ENCODE measurements around the gene PLD4. TPM values are rescaled to one million over a fixed set of nuclear protein-coding genes. Genes with fewer than 3 reads are reported as not detected.

PLD4 gene
- total and polyA plus RNA-seq, 2 of the 8 experiments (the other 6 are each of a cell fraction or from before 2014, with no cell fraction given): 0.05 TPM; not detected in 1

DNA sequence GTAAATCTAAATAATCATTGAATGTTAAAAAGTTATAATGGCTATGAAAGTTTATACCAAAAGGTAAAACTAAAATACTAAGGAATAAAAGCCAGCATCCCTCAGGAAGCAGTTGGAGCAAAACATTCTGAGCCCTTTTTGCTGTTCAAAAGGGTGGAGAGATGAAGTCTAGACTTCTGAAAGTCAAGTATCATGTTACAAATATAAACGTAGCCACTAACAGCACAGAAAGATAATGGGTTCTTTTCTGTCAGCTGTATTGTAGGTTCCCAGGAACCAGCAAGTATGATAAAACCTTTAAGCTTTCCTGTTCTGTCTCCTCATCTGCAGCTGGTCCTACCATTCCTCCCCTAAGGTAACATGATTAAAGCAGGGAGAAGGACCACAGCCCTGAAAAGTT is 16.4 kb upstream of the PLD4 start:
- Histone ChIP-seq H3K79me1 (ENCODE audit: low read depth, low read length) (no peaks in the 10 kb centered on the region), H3K4me2 (ENCODE audit: insufficient read depth in 1 of 2, low read depth in 2 of 2, low read length in 2 of 2) (no peak overlapping the region), H3K79me2 (ENCODE audit: control insufficient read depth in 1 of 2, insufficient read depth in 2 of 2, low read length in 2 of 2) (no peaks in the 10 kb centered on the region), H3K4me1 (replicated peaks in 1 of 4; ENCODE audit: control insufficient read depth in 3 of 4, insufficient read depth in 4 of 4, low read length in 3 of 4) (no peaks in the 10 kb centered on the region), H3K56ac (replicated peaks; ENCODE audit: insufficient read length, low read depth, low read length) (no peak overlapping the region), H3K23ac (ENCODE audit: insufficient read length) (no peak overlapping the region), H3K4ac (replicated peaks; ENCODE audit: insufficient read length, low read depth, low read length) (no peak overlapping the region), H2BK12ac (ENCODE audit: low read depth, low read length) (no peak overlapping the region), H2BK20ac (ENCODE audit: low read length) (no peak overlapping the region), H2BK15ac (ENCODE audit: low read length) (no peak overlapping the region), H2AK5ac (ENCODE audit: low read depth, low read length) (no peak overlapping the region), H2BK5ac (ENCODE audit: low read depth, low read length) (no peak overlapping the region), H3K9ac (replicated peaks in 1 of 4; ENCODE audit: extremely low read depth in 1 of 4, low read depth in 3 of 4, low read length in 3 of 4) (no peak overlapping the region), H4K20me1 (replicated peaks in 1 of 2; ENCODE audit: control insufficient read depth in 1 of 2, insufficient read depth in 2 of 2, low read length in 2 of 2) (no peaks in the 10 kb centered on the region), H4K91ac (replicated peaks; ENCODE audit: insufficient read length, low read length) (no peak overlapping the region), H3K18ac (ENCODE audit: extremely low read depth, low read length) (no peak overlapping the region), H3K9me3 (ENCODE audit: insufficient read depth in 2 of 2, low read depth in 1 of 2, low read length in 1 of 2) (peaks cover 3 to 6% of the 10 kb centered on the region in 2 experiments; a peak in 2 of 4 replicates), H3K36me3 (ENCODE audit: control insufficient read depth in 2 of 4, insufficient read depth in 4 of 4, low read length in 3 of 4) (no peaks in the 10 kb centered on the region), H3K27ac (ENCODE audit: low read depth, low read length) (no peak overlapping the region), H2AFZ (ENCODE audit: low read length) (no peak overlapping the region), H2BK120ac (replicated peaks; ENCODE audit: low read depth, low read length) (no peak overlapping the region), H3K4me3 (ENCODE audit: extremely low read depth in 1 of 4, insufficient read depth in 2 of 4, low read depth in 3 of 4, low read length in 4 of 4) (no peak overlapping the region), H3K27me3 (replicated peaks in 1 of 4; ENCODE audit: control insufficient read depth in 3 of 4, extremely low read depth in 1 of 4, insufficient read depth in 3 of 4, low read length in 3 of 4) (peaks cover 0 to 3% (median 1%) of the 10 kb centered on the region in 4 experiments; a peak in 2 of 7 replicates), H4K8ac (ENCODE audit: extremely low read depth, insufficient read depth, low read length) (no peak overlapping the region), H3K23me2 (ENCODE audit: low read depth, low read length) (no peaks in the 10 kb centered on the region), H4K5ac (ENCODE audit: insufficient read length, low read depth, low read length) (no peak overlapping the region), H3K14ac (ENCODE audit: insufficient read length) (no peak overlapping the region)
- WGBS, 2 experiments (ENCODE audit: extremely low coverage in 1 of 2, insufficient coverage in 1 of 2, insufficient read length in 1 of 2, insufficient replicate concordance in 2 of 2, low coverage in 1 of 2, low lambda C conversion rate in 2 of 2, missing lambda C conversion rate in 1 of 2): 47% methylated on average over 1 of the region's 1 CpG; no CpG with 5 or more reads in 1 of the 2 experiments
- ChIA-PET POLR2A (ENCODE audit: partially characterized antibody) (interaction anchor here (0.9 kb wide), 1 partner anchor 21 kb away, joined by 3 read pairs; no protein-coding TSS in a partner anchor), CTCF (ENCODE audit: partially characterized antibody) (interaction anchor here (0.7 to 2.0 kb wide), 3 partner anchors 12 to 133 kb away, joined by 3 to 10 read pairs (median 3); no protein-coding TSS in a partner anchor)
- DNase-seq (ENCODE audit: low read depth in 1 of 2, low spot score in 2 of 2) (no peak), FAIRE-seq (no peak)
- TF ChIP-seq EZH2 (IDR thresholded peaks at IDR 0.05; ENCODE audit: low read depth, low read length, severe bottlenecking): no peak
- no peak for TF ChIP-seq RBBP5 (IDR thresholded peaks at IDR 0.05; ENCODE audit: borderline replicate concordance, low read depth, low read length)
- TF ChIP-seq TCF12 (IDR thresholded peaks at IDR 0.05; ENCODE audit: low read depth, low read length): no peak
- no peak for TF ChIP-seq POLR2A (IDR thresholded peaks at IDR 0.05; ENCODE audit: control extremely low read depth in 1 of 2, low read depth in 2 of 2, low read length in 2 of 2)
- TF ChIP-seq SRF (IDR thresholded peaks at IDR 0.05; ENCODE audit: low read depth, low read length): no peak
- no peak for TF ChIP-seq EGR1 (IDR thresholded peaks at IDR 0.05; ENCODE audit: borderline replicate concordance, low read depth, low read length)
- no peak for TF ChIP-seq CHD2 (IDR thresholded peaks at IDR 0.05; ENCODE audit: low read length)
- no peak for TF ChIP-seq HDAC6 (IDR thresholded peaks at IDR 0.05; ENCODE audit: low read depth, low read length)
- no peak for TF ChIP-seq SP1 (IDR thresholded peaks at IDR 0.05; ENCODE audit: low read depth, low read length)
- TF ChIP-seq, protein P1, sequence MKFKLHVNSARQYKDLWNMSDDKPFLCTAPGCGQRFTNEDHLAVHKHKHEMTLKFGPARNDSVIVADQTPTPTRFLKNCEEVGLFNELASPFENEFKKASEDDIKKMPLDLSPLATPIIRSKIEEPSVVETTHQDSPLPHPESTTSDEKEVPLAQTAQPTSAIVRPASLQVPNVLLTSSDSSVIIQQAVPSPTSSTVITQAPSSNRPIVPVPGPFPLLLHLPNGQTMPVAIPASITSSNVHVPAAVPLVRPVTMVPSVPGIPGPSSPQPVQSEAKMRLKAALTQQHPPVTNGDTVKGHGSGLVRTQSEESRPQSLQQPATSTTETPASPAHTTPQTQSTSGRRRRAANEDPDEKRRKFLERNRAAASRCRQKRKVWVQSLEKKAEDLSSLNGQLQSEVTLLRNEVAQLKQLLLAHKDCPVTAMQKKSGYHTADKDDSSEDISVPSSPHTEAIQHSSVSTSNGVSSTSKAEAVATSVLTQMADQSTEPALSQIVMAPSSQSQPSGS (IDR thresholded peaks at IDR 0.05; ENCODE audit: low read length): no peak
- no peak for TF ChIP-seq CTBP2 (IDR thresholded peaks at IDR 0.05; ENCODE audit: borderline replicate concordance, insufficient read depth, insufficient read length, low read length)
- no peak for TF ChIP-seq KDM5A (IDR thresholded peaks at IDR 0.05; ENCODE audit: low read length)
- no peak for TF ChIP-seq NRF1 (IDR thresholded peaks at IDR 0.05; ENCODE audit: low read depth, low read length)
- TF ChIP-seq CBX8 (IDR thresholded peaks at IDR 0.05; ENCODE audit: borderline replicate concordance, low read depth, low read length): no peak

Measured in H1 (cell line).